ENCODE data around the gene KRTAP12-3.
"Not testable (repeated sequence)": the region's sequence is repeated elsewhere in the genome, so short reads cannot be mapped to it uniquely, and the experiment has no call there.

KRTAP12-3 gene

GRCh38 chr21:44627831-44628233, 29.9 kb upstream of the KRTAP12-3 start:
- DNase-seq = not testable (repeated sequence)

- DNase-seq = no peak
Observed at GRCh38 chr21:44628707-44629391, 28.9 kb upstream of the KRTAP12-3 start.

DNA sequence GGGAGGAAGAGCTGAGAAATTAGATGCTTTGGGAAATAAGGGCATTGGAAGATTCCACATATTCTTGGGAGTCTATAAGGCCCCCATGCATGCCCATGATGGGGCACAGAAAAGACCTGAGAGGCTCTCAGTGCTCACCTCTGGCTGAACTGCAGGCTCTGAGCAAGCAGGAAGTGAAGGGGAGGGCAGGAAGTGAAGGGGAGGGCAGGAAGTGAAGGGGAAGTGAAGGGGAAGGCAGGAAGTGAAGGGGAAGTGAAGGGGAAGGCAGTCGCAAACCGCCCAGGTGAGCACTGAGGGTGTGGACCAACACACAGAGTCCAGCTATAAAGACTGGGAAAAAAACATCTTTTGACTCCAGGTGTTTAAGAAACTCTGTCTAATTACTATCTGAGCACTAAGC, 27.3 kb upstream of the KRTAP12-3 start:
- no peak for DNase-seq

- no peak for DNase-seq
Observed at GRCh38 chr21:44632067-44632466, 25.7 kb upstream of the KRTAP12-3 start.

DNA sequence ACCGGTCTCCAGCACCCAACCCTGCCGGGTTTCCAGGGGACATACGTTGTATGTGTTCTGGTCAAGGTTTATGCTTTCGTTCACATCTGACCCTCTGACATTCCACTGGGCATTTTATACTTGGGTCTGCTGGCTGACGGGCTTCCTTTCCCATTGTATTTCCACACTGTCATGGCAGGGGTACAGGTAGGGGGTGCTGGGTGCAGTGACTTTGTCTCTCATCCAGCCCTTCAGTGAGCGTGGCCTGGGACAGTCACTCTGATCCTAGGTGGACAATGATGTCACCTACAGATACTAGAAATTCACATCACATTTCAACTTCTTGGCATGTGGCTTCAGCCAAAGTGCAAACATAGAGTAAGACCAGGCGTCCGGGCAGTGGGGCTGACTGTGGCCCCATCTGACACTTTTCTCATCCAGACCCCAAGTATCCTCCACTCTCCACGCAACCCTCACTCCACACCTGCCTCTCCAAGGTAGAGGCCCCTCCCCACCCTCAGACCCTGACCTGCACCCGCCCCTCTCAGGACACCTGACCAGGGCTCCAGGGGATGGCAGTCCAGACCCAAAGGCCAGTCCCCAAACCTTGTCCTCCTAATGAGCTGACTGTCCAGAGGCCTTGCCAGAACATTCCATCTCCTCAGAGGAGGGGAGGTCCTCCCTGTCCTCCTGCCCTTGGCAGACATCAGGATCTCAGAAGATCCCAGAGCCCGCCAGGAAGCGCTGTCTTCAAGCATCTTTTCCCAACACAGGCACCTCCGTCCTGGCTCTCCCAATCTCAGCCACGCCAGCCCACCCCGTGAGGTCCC, 21.3 kb upstream of the KRTAP12-3 start:
- no peak for DNase-seq

DNA sequence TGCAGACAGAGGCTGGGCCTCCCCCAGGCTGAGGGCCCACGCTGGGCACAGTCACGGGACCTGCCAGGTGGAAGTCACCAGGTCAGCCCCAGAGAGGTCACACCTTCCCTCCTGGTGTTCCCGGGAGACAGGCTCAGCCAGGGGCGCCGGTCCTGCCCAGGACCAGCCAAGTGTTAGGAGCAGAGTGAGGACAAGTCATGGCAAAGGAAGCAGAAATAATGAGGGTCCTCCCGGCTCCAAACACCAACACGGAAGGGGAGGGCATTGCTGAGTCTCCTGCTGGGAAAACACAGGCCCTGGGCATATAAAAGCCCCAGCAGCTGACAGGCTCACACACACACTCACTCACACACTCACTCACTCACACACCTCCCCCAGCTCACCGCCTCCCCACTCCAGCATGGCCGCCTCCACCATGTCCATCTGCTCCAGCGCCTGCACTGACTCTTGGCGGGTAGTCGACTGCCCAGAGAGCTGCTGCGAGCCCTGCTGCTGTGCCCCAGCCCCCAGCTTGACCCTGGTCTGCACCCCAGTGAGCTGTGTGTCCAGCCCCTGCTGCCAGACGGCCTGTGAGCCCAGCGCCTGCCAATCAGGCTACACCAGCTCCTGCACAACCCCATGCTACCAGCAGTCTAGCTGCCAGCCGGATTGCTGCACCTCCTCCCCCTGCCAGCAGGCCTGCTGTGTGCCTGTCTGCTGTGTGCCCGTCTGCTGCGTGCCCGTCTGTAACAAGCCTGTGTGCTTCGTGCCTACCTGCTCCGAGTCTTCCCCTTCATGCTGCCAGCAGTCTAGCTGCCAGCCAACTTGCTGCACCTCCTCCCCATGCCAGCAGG, 20.5 kb upstream of the KRTAP12-3 start, which contains the start of gene KRTAP10-10:
Gene KRTAP10-10, plus strand, starts transcription at position 339 of the 833 bp plus-strand sequence. Its CDS starts 62 bp downstream, at position 401.
- DNase-seq = peak in 1 of 2 experiments; percentile 6

DNA sequence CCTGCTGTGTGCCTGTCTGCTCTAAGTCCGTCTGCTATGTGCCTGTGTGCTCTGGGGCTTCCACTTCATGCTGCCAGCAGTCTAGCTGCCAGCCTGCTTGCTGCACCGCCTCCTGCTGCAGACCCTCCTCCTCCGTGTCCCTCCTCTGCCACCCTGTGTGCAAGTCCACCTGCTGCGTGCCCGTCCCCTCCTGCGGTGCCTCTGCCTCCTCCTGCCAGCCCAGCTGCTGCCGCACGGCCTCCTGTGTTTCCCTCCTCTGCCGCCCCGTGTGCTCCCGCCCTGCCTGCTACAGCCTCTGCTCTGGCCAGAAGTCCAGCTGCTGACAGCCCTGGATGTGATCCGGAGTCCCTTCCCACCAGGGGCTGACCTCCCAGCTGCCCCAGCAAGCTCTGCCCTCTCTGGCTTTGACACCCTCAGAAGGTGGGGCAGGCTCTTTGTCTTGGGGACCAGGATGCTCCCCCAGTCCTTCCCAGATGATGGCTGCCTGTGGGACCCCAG, 19.8 kb upstream of the KRTAP12-3 start:
- not testable (repeated sequence) for DNase-seq

DNA sequence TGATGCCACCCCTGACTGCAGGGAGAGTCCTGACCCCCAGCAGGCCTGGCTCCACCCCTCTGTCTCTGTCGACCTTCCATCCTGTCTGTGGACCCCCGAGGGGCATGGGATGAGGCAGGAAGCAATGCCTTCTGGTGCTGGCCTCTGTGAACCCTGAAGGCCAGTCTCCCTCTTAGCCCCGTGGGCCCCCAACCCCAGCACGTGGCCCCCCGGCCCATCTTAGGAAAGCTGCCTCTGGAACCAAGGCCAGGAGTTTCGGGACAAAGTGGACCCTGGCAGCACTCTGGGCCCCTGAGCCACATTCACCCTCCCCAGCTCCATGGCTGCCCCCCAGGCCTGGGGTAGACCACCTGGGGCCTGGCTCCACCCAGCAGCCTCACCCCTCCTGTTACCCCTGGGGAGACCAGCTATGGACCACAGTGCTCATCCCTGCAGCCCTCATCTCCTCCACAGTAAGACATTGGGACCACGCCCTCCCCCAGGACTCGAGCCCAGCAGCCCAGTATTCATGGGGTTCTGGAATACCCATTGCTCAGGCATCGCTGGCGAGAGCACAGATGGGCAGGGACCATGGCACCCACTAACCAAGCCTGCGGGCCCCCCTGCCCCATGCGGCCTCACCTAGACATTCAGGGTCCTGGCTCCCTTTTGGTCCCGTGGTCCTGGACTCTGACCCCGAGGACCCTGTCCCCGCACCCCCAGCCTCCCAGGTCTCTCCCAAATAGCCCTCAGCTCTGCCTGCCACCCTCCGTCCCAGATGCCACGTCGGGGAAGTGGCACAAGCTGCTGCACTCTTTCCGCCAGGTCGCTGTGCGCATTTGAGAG, 19.0 kb upstream of the KRTAP12-3 start:
- DNase-seq = not testable (repeated sequence)

GRCh38 chr21:44639331-44639655, 18.4 kb upstream of the KRTAP12-3 start:
- DNase-seq = no peak

DNA sequence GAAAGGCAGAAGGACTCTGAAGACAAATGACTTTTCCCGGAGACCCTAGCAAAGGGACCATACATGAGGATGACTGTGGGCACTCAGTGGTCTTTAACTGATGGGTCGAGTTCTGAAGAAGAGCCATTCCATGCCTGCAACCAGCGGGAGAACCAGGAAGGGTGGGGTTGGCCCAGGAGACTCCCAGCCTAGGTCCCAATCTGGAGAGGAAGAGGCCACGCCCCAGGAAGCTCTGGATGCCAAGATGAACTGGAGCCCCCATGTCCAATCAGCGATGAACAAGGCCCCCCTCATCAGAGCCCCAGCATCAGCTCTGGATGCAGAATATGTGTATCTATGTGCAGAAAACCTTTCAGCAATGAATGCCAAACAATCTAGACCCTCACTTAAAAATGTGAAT, 17.0 kb upstream of the KRTAP12-3 start:
- no peak for DNase-seq

GRCh38 chr21:44643741-44644310, 13.9 kb upstream of the KRTAP12-3 start:
- peak in 1 of 2 experiments; percentile 49 for DNase-seq

DNA sequence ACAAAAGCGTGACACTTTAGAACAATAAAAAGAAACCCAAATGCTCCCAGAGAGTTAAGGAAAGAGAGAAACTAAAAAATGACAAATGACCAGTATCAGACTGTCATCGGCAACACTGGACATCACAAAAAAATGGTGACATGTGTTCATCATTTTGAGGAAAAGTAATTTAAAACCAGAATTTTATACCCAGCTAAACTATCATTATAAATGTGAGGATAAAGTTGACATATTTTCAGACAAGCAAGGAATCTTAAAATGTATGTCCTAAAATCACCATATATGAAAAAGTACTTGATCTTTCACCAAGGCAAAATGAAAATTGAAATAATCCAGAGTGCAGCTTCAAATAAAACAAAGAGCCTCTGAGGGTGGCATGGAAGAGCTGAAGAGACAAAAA, 12.9 kb upstream of the KRTAP12-3 start:
- DNase-seq = no peak

GRCh38 chr21:44646366-44647221, 11.1 kb upstream of the KRTAP12-3 start, which contains the start of gene KRTAP10-11:
TSS of gene KRTAP10-11 (plus strand) at chr21:44646414. CDS start at chr21:44646459, 45 bp downstream.
- DNase-seq = peak in 1 of 2 experiments; percentile 69

DNA sequence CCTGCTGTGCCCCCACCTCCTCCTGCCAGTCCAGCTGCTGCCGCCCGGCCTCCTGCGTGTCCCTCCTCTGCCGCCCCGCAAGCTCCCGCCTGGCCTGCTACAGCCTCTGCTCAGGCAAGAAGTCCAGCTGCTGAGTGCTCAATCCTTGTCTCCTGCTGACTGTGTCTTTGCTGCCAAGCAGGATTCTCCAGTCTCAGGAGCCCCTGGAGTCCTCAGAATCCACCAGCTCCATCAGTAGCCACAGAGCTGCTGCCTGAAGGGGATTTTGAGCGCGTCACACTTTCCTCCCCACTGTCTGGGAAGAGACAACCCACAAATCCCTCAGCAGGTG, 10.5 kb upstream of the KRTAP12-3 start:
- DNase-seq = no peak

- DNase-seq = no peak
Observed at GRCh38 chr21:44648557-44649311, 9.0 kb upstream of the KRTAP12-3 start.

DNA sequence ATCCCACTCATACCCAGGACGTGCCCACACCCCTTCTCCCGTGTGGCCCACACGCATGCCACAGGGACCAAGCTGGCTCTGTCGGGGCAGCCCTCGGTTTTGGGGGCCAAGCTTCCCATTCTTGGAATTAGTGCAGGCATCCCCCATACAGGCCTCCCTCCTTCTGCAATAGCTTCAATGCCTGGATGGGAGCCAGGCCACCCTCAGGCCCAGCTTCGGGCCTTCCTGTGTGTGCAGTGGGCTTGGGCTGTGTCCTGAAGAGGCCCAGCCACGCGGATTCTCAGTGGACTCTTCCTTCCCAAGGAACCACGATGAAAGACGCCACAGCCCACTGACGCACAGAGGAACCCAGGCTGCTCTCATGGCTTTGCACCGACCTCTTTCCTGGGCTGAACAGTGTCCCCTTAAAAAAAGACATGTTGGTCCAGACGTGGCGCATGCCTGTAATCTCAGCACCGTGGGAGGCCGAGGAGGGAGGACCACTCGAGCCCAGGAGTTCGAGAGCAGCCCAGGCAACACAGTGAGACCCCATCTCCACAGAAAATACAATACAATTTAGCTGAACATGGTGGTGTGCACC, 8.1 kb upstream of the KRTAP12-3 start:
- DNase-seq = no peak

DNA sequence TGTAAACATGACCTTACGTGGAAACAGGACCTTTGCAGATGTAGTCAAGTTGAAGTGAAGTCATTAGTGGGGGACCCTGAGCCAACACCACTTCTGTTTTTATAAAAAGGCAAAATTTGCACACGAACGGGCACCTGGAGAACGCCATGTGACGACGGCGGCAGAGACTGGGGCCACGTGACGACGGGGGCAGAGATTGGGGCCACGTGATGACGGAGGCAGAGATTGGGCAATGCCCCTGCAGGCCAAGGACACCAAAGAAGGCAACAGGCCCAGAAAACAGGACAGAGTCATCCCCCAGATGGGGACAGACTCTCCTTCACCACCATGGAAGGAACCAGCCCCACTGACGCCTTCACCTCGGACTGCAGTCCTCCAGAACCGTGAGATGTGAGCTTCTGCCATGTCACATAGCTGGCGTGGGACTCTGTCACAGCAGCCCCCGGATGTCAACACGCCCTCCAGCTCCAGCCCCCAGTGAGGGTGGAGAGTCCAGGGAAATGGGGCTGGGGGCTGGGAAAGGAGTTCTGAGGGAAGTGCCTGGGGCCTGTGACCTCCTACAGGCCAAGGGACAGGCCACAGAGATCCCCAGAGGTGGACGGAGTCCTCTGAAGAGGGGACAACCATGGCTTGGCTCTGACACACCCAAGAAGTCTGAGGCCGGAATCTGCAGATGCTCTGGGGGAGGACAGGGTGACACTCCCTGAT, 7.3 kb upstream of the KRTAP12-3 start:
- DNase-seq = no peak

GRCh38 chr21:44650973-44651675, 6.6 kb upstream of the KRTAP12-3 start:
- DNase-seq = no peak

Measured in NCI-H2081 (cell line).